Activated B cell treated with CpG ODN at 0.5 μM for 24 hours (primary cell): ENCODE data around the gene ZNF555. TPM values are rescaled to one million over a fixed set of nuclear protein-coding genes. Genes with fewer than 3 reads are reported as not detected.

ENCODE experiments used
- ATAC-seq: fragments of 200-7000 bp; cut with Tn5 transposase; one replicate; pipeline ENCODE4 v1.10.0; 2021; ENCODE audit warnings: low read depth, mild to moderate bottlenecking, moderate library complexity
- CTCF ChIA-PET: fragments of 350-600 bp; sonication (Branson Sonifier 250); formaldehyde crosslinking; loops from one replicate; lab custom pipeline; 2021; ENCODE audit warnings: antibody characterized with exemption; lab: Charles Lee
- POLR2A ChIA-PET: fragments of 350-600 bp; sonication (Branson Sonifier 250); formaldehyde crosslinking; loops from one replicate; lab custom pipeline; 2021; ENCODE audit warnings: antibody characterized with exemption; lab: Charles Lee
- DNase-seq: peaks from one replicate; pipeline ENCODE4 v3.0.0; 2022
- H3K27ac Mint-ChIP-seq: one replicate; pipeline ENCODE4 v1.8.0; 2020; ENCODE audit warnings: mixed read lengths
- H3K27me3 Mint-ChIP-seq: one replicate; pipeline ENCODE4 v1.8.0; 2021; ENCODE audit warnings: mixed read lengths
- H3K36me3 Mint-ChIP-seq: one replicate; pipeline ENCODE4 v1.8.0; 2021; ENCODE audit warnings: low read depth, mixed read lengths
- H3K4me1 Mint-ChIP-seq: one replicate; pipeline ENCODE4 v1.8.0; 2021; ENCODE audit warnings: mixed read lengths
- H3K4me3 Mint-ChIP-seq: one replicate; pipeline ENCODE4 v1.8.0; 2020; ENCODE audit warnings: mild to moderate bottlenecking, mixed read lengths
- H3K9me3 Mint-ChIP-seq: one replicate; pipeline ENCODE4 v1.8.0; 2020; ENCODE audit warnings: mixed read lengths
- intact Hi-C: fragments of 100-400 bp; cut with micrococcal nuclease; formaldehyde crosslinking; loops from one replicate; pipeline ENCODE4 v1.15.1; 2024
- total RNA-seq: library from RNA; stranded (reverse); gene quantifications from 2 replicates; pipeline ENCODE4 v1.2.3, GENCODE V29; 2022
- TF ChIP-seq, protein P1 (sequence below): fragments of 200-600 bp; IDR thresholded peaks from one replicate; pipeline ENCODE4 v1.8.0; 2022; ENCODE audit warnings: antibody characterized with exemption, mild to moderate bottlenecking

Gene ZNF555
- total RNA-seq, 1 donor from 2014 or later = 8.4 TPM

- Mint-ChIP-seq H3K9me3 (no peaks in the 10 kb centered on the region), H3K27ac (peak within 1 kb of the TSS; percentile 24), H3K4me1 (peaks cover 14% of the 10 kb centered on the region), H3K4me3 (peak within 1 kb of the TSS; percentile 83), H3K36me3 (peaks cover 3% of the 10 kb centered on the region), H3K27me3 (no peaks in the 10 kb centered on the region)
- ChIA-PET POLR2A (interaction anchor here (0.7 to 2.5 kb wide), 5 partner anchors 21 to 171 kb away, joined by 3 to 14 read pairs (median 6); partner anchors contain the start of genes SGTA, THOP1 and ZNF555), CTCF (interaction anchor here (0.7 to 1.1 kb wide), 3 partner anchors 22 to 261 kb away, joined by 3 read pairs; partner anchors contain the start of gene ZNF555)
- ATAC-seq (peak; percentile 99), DNase-seq (peak; percentile 98)
- intact Hi-C loops = loop anchor here (1.0 kb wide), 3 partner anchors 22 to 53 kb away; partner anchors contain the start of genes THOP1 and ZNF555
- TF ChIP-seq, protein P1, sequence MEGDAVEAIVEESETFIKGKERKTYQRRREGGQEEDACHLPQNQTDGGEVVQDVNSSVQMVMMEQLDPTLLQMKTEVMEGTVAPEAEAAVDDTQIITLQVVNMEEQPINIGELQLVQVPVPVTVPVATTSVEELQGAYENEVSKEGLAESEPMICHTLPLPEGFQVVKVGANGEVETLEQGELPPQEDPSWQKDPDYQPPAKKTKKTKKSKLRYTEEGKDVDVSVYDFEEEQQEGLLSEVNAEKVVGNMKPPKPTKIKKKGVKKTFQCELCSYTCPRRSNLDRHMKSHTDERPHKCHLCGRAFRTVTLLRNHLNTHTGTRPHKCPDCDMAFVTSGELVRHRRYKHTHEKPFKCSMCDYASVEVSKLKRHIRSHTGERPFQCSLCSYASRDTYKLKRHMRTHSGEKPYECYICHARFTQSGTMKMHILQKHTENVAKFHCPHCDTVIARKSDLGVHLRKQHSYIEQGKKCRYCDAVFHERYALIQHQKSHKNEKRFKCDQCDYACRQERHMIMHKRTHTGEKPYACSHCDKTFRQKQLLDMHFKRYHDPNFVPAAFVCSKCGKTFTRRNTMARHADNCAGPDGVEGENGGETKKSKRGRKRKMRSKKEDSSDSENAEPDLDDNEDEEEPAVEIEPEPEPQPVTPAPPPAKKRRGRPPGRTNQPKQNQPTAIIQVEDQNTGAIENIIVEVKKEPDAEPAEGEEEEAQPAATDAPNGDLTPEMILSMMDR = peak; percentile 68
Measured at GRCh38 chr19:2819540-2820111, 21.6 kb upstream of the ZNF555 start, which contains the start of gene ZNF554. TSS of gene ZNF554 (plus strand) at chr19:2819868. CDS start at chr19:2820072, 204 bp downstream.

DNA sequence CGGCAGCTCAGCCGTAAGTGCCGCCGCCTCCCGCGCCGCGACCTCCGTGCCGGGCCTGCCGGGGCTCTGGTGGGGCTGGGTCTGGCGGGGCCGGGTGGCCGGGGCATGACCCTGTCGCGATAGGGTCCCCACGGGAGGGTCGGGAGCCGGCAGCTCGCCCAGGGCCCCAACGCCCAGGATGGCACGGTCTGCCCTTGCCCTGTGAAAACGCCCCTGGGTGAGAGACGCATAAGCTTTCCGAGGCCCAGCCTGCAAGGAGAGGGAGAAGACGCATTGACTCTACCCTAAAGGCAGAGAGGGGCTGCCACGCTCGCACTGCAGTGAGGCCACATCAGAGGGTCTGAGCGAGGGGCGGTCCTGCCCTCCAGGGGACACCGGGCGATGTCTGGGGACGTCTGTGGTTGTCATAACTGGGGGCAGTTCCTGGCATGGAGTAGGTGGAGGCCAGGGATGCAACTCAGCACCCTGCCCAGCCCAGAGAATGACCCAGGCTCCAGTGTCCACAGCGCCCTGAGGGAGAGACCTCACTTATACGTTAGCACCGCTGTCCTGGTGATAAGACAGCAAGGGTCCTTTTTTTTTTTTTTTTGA lies 21.1 kb upstream of the ZNF555 start:
- no peak for ATAC-seq
- ChIA-PET POLR2A (interaction anchor here (0.6 to 2.5 kb wide), 6 partner anchors 9 to 172 kb away, joined by 3 to 14 read pairs (median 4); partner anchors contain the start of genes SGTA and ZNF555), CTCF (interaction anchor here (1.1 kb wide), 1 partner anchor 21 kb away, joined by 3 read pairs; the partner anchor contains the start of gene ZNF555)
- peak overlapping the region; percentile 83 for H3K4me3 Mint-ChIP-seq
- H3K9me3 Mint-ChIP-seq = no peaks in the 10 kb centered on the region
- DNase-seq = no peak
- no peaks in the 10 kb centered on the region for H3K27me3 Mint-ChIP-seq
- H3K36me3 Mint-ChIP-seq = peaks cover 3% of the 10 kb centered on the region
- peaks cover 14% of the 10 kb centered on the region for H3K4me1 Mint-ChIP-seq
- no peak overlapping the region for H3K27ac Mint-ChIP-seq
- TF ChIP-seq, protein P1 = no peak
- intact Hi-C loops = no loop called here

DNA sequence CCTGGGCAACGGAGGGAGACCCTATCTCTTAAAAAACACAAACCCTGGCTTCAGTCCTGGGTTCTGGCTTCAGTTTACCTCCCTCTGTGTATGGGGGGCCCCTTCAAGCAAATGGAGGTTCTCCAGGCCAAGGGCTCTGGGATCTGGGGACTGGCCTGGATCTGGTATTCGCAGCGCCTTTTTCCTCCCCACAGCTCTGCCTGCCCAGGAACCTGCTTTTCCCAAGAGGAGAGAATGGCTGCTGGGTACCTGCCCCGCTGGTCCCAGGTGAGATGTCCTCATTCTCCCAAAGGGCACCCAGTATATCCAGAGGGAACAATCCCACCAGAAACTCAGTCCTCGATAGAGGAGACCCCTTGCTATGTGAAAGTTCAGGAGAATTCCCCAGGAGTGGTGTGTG lies 18.4 kb upstream of the ZNF555 start:
- ATAC-seq (no peak), DNase-seq (no peak)
- Mint-ChIP-seq H3K4me3 (no peak overlapping the region), H3K27ac (no peak overlapping the region), H3K4me1 (peaks cover 15% of the 10 kb centered on the region), H3K27me3 (no peaks in the 10 kb centered on the region), H3K36me3 (peaks cover 5% of the 10 kb centered on the region), H3K9me3 (peaks cover 3% of the 10 kb centered on the region)
- CTCF ChIA-PET = no interaction called here
- TF ChIP-seq, protein P1 = no peak
- POLR2A ChIA-PET = interaction anchor here (1.5 kb wide), 1 partner anchor 18 kb away, joined by 5 read pairs; the partner anchor contains the start of gene ZNF555
- intact Hi-C loops = no loop called here

- POLR2A ChIA-PET = interaction anchor here (0.6 to 0.8 kb wide), 2 partner anchors 18 to 64 kb away, joined by 3 to 6 read pairs; partner anchors contain the start of gene ZNF555
- H3K9me3 Mint-ChIP-seq = peaks cover 5% of the 10 kb centered on the region
- ATAC-seq (no peak), DNase-seq (no peak)
- peaks cover 17% of the 10 kb centered on the region for H3K4me1 Mint-ChIP-seq
- intact Hi-C loops = no loop called here
- no peak overlapping the region for H3K4me3 Mint-ChIP-seq
- TF ChIP-seq, protein P1 = no peak
- no peaks in the 10 kb centered on the region for H3K27me3 Mint-ChIP-seq
- CTCF ChIA-PET = interaction anchor here (0.7 kb wide), 1 partner anchor 50 kb away, joined by 3 read pairs; no protein-coding TSS in a partner anchor
- peaks cover 10% of the 10 kb centered on the region for H3K36me3 Mint-ChIP-seq
- H3K27ac Mint-ChIP-seq = no peak overlapping the region
Measured at GRCh38 chr19:2823646-2824045, 17.6 kb upstream of the ZNF555 start.

DNA sequence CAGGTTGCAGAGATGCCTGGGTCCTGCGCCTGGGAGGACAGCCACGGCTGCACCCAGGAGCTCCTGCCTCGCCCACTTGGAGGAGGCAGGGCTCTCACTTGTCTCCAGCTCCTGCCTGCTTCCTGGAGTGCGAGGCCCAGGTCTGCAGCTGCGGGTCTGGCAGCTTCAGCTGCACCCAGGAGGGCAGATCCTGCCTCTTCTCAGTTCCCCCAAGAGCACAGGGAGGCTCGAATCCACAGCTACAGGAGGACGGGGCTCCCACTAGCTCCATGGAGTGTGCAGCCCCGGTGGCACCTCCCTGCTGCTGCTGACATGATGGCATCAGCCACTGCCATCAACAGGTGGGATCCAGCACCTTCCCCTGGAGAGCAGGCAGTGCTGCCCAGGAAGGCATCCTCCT lies 17.1 kb upstream of the ZNF555 start:
- H3K27me3 Mint-ChIP-seq = no peaks in the 10 kb centered on the region
- no peak overlapping the region for H3K4me3 Mint-ChIP-seq
- ATAC-seq (no peak), DNase-seq (no peak)
- intact Hi-C loops = no loop called here
- TF ChIP-seq, protein P1 = no peak
- H3K27ac Mint-ChIP-seq = no peak overlapping the region
- ChIA-PET CTCF (no interaction called here), POLR2A (interaction anchor here (0.6 to 0.8 kb wide), 2 partner anchors 17 to 64 kb away, joined by 3 to 6 read pairs; partner anchors contain the start of gene ZNF555)
- H3K4me1 Mint-ChIP-seq = peaks cover 15% of the 10 kb centered on the region
- peaks cover 5% of the 10 kb centered on the region for H3K9me3 Mint-ChIP-seq
- peaks cover 10% of the 10 kb centered on the region for H3K36me3 Mint-ChIP-seq
